Measurements from ENCODE around the gene TMEM191C. TPM values are rescaled to one million over a fixed set of nuclear protein-coding genes. Genes with fewer than 3 reads are reported as not detected.
"Not testable (repeated sequence)": the region's sequence is repeated elsewhere in the genome, so short reads cannot be mapped to it uniquely, and the experiment has no call there.

The TMEM191C gene
- 1.2 and 3.3 TPM in 2 replicates for total RNA-seq (2014; rRNA removed; shearing (Covaris generic))

DNA sequence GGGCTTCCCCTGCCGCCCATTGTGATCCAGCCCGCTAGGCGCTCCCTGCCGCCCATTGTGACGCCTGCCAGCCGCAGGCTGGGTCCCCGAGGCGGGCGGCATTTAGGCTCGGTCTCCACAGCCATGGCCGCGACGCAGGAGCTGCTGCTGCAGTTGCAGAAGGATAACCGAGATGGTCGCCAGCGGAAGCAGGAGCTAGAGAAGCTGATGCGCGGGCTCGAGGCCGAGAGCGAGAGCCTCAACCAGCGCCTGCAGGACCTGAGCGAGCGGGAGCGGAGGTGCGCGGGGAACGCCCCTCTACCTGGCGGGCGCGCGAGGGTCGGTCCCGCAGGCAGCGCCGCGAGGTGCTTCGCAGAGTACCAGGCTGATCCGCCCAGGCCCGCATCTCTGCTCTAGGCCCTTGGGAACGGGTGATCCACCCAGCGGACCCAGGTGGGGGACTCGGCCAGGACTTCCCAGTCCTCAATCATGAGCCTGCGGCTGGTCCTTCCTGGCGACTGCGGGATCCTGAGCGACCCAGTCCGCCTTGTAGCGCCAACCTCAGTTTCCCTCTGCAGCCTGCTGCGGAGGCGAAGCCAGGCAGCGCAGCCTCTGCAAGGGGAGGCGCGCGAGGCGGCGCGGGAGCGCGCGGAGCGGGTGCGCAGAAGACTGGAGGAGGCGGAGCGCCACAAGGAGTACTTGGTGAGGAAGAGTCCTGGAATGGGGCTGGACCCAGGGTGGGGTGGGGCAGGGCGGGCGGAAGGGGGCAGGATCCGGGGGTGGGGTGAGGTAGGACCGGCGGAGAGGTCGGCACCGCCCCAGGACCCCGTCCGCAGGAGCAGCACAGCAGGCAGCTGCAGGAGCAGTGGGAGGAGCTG is at the start of gene TMEM191C:
Gene TMEM191C, plus strand, starts transcription at position 51 of the 857 bp plus-strand sequence. Its CDS starts 73 bp downstream, at position 124.
- not testable (repeated sequence) for DNase-seq (ENCODE audit: low spot score)

- not testable (repeated sequence) for DNase-seq (ENCODE audit: low spot score)
Measured at GRCh38 chr22:21417853-21418252, 49.3 kb upstream of the TMEM191C start.

GRCh38 chr22:21418974-21419638 is 48.1 kb upstream of the TMEM191C start:
- DNase-seq (ENCODE audit: low spot score) = not testable (repeated sequence)

GRCh38 chr22:21420180-21420763 is 46.9 kb upstream of the TMEM191C start:
- not testable (repeated sequence) for DNase-seq (ENCODE audit: low spot score)

DNA sequence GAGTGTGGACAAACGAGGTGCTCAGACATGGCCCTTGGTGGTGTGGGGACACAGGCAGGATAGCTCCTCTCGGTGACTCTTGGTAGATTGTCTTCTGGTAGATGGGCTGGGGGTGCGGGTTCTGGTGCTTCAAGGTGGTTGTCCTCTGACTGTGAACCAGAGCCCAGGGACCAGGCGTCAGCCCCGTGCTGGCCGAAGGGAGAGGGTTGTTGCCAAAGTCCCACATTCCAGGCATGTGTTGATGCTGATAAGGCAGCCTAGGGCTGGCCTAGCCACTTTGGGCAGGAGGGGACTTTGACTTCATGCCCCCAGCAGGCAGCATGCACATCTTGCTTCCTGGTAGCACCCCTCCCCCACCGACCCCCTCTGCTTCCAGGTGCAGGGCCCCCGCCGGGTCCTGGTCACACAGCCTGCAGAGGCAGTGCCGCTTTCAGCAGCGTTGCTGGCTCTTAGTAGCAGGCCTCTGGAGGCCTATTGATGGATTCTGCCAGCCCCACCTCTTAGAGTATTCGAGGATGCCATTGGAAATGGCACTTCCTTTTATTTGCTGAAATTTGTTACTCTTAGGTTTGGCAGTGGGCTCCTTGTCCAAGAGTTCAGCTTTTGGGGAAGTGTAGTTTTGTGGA is 43.0 kb upstream of the TMEM191C start:
- not testable (repeated sequence) for DNase-seq (ENCODE audit: low spot score)

DNA sequence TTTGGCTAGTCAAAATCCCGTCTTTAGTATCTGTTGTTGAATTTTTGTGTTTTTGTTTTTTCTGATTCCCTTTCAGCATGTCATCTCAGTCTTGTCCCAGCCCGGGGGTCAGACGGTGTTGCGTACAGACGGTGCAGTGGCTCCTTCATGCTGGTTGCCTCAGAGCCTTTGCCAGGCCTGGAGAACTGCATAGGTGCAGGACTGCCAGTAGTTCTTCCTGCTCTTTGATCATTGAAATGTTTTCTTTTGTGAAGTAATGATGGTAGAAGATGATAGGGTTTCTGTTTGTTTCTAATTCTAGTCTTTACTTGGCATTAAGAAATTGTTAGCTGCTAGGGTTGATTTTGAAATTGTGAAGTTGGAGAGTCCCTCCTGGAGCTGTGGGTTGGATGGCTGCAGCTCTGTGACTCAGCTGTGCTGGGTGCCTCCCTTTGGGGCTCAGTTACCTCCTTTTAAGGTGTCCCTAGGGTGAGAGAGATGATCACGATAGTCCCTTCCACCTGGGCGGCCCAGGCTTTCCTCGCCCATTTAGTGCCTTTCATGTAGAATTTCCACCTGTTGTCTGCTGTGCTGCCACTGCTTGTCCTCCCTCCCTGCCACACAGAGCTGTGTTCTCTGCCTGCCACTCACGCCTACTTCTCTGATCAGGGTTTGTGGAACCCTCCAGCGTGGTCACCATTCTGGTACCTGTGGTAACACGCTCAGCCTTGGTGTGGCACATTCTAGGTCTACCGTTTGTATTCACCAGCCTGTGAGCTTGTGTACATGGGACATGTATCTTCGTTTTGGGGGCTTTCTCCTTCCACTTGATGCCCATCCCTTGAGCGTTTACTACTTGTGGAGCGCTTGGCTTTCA is 32.6 kb upstream of the TMEM191C start:
- DNase-seq (ENCODE audit: low spot score) = not testable (repeated sequence)

DNA sequence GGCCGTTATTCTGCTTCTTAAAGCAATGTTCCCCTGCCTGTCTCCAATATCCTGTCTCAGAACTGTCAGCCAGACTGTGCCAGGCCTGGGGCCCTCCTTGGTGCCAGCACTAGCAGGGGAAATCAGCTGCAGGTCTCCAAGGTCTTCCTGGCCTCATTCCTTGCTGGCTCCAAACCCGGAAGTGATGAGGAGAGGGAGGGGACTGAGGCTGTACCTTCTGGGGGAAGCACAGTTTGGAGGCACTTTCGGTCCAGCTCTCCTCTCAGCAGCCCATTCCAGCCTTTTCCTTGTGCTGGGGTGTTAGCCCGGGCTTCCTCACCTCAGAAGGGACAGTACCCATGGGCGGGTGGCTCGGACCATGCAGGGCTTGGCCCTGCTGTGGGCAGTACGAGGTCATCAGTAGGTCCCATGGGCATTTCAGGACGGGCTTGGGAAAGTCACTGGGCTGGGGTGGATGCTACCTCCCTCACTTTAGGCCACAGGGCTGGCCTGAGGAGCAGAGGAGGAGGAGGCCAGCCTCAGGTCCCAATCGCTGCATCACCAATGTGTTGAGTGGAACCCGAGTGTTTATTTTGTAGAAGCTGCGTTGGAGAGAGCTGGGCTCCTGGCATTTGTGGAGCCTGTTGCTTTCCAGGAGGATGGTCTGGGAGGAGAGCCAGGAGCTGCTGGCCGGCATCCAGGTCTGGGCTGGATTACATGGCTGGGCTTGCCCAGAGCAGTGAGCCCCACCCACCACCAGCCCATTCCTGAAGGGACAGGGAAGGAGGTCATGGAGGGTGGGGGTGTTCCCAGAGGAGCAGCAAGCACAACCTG is 31.0 kb upstream of the TMEM191C start:
- DNase-seq (ENCODE audit: low spot score) = not testable (repeated sequence)

GRCh38 chr22:21438013-21438412 is 29.2 kb upstream of the TMEM191C start:
- DNase-seq (ENCODE audit: low spot score) = not testable (repeated sequence)

- not testable (repeated sequence) for DNase-seq (ENCODE audit: low spot score)
Measured at GRCh38 chr22:21440018-21440636, 27.1 kb upstream of the TMEM191C start.

DNA sequence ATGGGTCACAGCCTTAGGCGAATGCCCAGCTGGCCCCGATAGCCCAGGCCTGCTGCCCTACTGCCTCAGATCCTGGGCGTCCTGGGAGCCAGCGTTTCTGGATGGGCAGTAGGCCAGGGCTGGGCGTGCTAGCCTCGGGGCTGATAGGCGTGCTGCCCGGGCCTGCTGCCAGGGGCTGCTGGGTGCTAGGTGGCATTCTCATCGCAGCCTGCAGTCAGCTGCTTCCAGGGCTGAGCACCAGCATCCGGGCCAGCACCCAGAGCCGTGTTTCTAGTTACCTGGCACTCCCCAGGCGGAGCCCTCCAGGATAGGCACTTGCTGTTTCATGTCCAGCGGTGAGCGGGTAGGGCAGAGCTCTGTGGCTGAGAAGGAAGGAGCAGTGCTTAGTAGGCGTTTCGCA is 26.5 kb upstream of the TMEM191C start:
- not testable (repeated sequence) for DNase-seq (ENCODE audit: low spot score)

DNA sequence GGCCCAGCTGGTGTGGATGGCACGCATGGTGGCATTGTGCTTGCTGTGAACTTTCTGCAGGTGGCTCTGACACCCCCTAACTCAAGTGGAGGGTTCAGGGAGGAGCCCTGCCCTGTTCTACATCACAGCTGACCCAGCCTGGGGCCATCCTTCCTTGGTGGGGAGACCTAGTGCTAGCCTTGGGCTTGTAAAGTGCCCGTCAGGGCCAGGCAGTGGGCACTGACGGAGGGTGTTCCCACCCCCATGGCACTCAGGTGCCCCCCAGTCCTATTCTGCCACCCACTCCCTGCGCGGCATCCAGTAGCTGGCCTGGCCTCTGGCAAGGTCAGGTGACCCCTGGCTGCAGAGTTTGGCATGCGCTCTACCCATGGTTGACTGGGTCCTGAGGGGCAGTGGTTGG is 26.0 kb upstream of the TMEM191C start:
- DNase-seq (ENCODE audit: low spot score) = not testable (repeated sequence)

DNA sequence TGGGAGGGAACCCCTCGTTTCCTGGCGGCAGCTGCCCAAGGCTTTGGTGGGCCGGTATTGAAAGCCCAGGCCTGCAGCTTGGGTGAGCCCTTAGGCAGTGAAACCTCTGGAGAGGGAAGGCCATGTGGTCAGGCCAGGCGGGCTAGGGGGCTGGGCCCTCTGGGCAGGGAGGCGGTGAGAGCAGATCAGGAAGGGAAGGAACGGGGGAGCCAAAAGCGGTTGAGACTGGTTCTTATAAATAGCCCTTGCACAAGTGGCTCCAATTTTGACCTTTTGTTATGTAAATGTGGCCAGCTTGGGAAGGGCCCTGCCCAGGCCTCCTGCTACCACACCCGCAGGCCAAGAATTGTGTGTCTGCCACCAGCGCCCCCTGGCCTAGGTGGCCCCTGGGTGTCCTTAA is 25.1 kb upstream of the TMEM191C start:
- DNase-seq (ENCODE audit: low spot score) = not testable (repeated sequence)

DNA sequence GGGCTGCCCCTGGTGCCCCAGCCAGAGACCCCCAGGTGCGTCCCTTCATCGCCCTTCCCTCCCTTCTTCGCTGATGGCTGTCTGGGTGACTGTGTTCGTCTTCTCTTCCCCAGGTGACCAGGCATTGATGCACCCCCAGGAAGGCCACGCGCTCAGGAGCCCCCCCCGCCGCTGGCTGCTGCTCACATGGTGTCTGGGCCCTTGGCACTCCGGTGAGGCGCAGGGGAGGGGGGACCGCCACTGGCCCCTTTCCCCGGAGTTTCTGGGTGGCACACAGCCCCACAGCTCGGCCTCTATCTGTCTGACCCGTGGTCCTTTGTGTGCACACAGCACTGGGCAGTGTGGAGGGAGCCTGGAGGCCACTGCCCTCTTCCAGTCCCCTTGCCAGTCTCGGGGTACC is 24.5 kb upstream of the TMEM191C start:
- not testable (repeated sequence) for DNase-seq (ENCODE audit: low spot score)

- DNase-seq (ENCODE audit: low spot score) = no peak
Measured at GRCh38 chr22:21443057-21443734, 24.0 kb upstream of the TMEM191C start.

- DNase-seq (ENCODE audit: low spot score) = no peak
Measured at GRCh38 chr22:21443735-21444421, 23.3 kb upstream of the TMEM191C start.

DNA sequence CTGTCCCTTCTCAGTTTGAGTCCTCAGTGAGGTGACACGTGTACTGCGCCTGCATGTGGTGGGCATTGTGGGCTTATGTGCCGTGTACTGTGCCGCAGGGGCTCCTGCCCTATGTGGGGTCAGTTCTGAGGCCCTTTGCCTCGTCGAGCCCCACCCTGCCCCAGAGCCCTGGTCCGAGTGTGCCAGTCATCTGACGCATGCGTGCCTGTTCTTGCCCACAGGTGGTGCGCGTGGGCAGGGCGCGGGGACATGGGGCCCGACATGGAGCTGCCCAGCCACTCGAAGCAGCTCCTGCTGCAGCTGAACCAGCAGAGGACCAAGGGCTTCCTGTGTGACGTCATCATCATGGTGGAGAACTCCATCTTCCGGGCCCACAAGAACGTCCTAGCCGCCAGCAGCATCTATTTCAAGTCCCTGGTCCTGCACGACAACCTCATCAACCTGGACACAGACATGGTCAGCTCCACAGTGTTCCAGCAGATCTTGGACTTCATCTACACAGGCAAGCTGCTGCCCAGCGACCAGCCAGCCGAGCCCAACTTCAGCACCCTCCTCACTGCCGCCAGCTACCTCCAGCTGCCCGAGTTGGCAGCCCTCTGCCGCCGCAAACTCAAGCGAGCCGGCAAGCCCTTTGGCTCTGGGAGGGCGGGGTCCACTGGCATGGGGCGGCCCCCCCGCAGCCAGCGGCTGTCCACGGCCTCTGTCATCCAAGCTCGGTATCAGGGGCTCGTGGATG is 22.3 kb upstream of the TMEM191C start:
- no peak for DNase-seq (ENCODE audit: low spot score)

GRCh38 chr22:21445437-21446127 is 21.6 kb upstream of the TMEM191C start:
- no peak for DNase-seq (ENCODE audit: low spot score)

Measured in A172 (cell line).